Activated B cell treated with CpG ODN at 0.5 μM for 24 hours (primary cell): ENCODE data around the gene FOXP1. TPM values are rescaled to one million over a fixed set of nuclear protein-coding genes. Genes with fewer than 3 reads are reported as not detected.

Experiments used
- ATAC-seq: fragments of 200-7000 bp; cut with Tn5 transposase; one replicate; pipeline ENCODE4 v1.10.0; 2021; ENCODE audit warnings: low read depth, mild to moderate bottlenecking, moderate library complexity
- CTCF ChIA-PET: fragments of 350-600 bp; sonication (Branson Sonifier 250); formaldehyde crosslinking; loops from one replicate; lab custom pipeline; 2021; ENCODE audit warnings: antibody characterized with exemption; lab: Charles Lee
- POLR2A ChIA-PET: fragments of 350-600 bp; sonication (Branson Sonifier 250); formaldehyde crosslinking; loops from one replicate; lab custom pipeline; 2021; ENCODE audit warnings: antibody characterized with exemption; lab: Charles Lee
- DNase-seq: peaks from one replicate; pipeline ENCODE4 v3.0.0; 2022
- H3K27ac Mint-ChIP-seq: one replicate; pipeline ENCODE4 v1.8.0; 2020; ENCODE audit warnings: mixed read lengths
- H3K27me3 Mint-ChIP-seq: one replicate; pipeline ENCODE4 v1.8.0; 2021; ENCODE audit warnings: mixed read lengths
- H3K36me3 Mint-ChIP-seq: one replicate; pipeline ENCODE4 v1.8.0; 2021; ENCODE audit warnings: low read depth, mixed read lengths
- H3K4me1 Mint-ChIP-seq: one replicate; pipeline ENCODE4 v1.8.0; 2021; ENCODE audit warnings: mixed read lengths
- H3K4me3 Mint-ChIP-seq: one replicate; pipeline ENCODE4 v1.8.0; 2020; ENCODE audit warnings: mild to moderate bottlenecking, mixed read lengths
- H3K9me3 Mint-ChIP-seq: one replicate; pipeline ENCODE4 v1.8.0; 2020; ENCODE audit warnings: mixed read lengths
- CTCF ChIP-seq: fragments of 200-600 bp; IDR thresholded peaks from one replicate; pipeline ENCODE4 v1.8.0; 2022; ENCODE audit warnings: antibody characterized with exemption, mild to moderate bottlenecking
- intact Hi-C: fragments of 100-400 bp; cut with micrococcal nuclease; formaldehyde crosslinking; loops from one replicate; pipeline ENCODE4 v1.15.1; 2024
- total RNA-seq: library from RNA; stranded (reverse); gene quantifications from 2 replicates; pipeline ENCODE4 v1.2.3, GENCODE V29; 2022

Gene FOXP1
- total RNA-seq, 1 donor from 2014 or later: 563 TPM

GRCh38 chr3:71542521-71543370, 40.8 kb downstream of the FOXP1 start:
- ATAC-seq (peak; percentile 77), DNase-seq (no peak)
- no peak for TF ChIP-seq CTCF
- H3K4me1 Mint-ChIP-seq: peaks cover 38% of the 10 kb centered on the region
- H3K9me3 Mint-ChIP-seq: no peaks in the 10 kb centered on the region
- H3K4me3 Mint-ChIP-seq: peak overlapping the region; percentile 56
- H3K36me3 Mint-ChIP-seq: peaks cover 6% of the 10 kb centered on the region
- H3K27ac Mint-ChIP-seq: peak overlapping the region; percentile 68
- intact Hi-C loops: loop anchor here (1.0 to 2.0 kb wide), 3 partner anchors 9 to 40 kb away; partner anchors contain the start of gene FOXP1
- ChIA-PET CTCF (no interaction called here), POLR2A (interaction anchor here (1.1 to 1.9 kb wide), 7 partner anchors 17 to 455 kb away, joined by 3 to 21 read pairs (median 3); partner anchors contain the start of gene FOXP1)
- no peaks in the 10 kb centered on the region for H3K27me3 Mint-ChIP-seq

GRCh38 chr3:71541313-71541712, 42.2 kb downstream of the FOXP1 start:
- no peak for ATAC-seq
- POLR2A ChIA-PET: interaction anchor here (0.7 to 1.1 kb wide), 2 partner anchors 43 to 769 kb away, joined by 3 read pairs; no protein-coding TSS in a partner anchor

GRCh38 chr3:71537211-71537611, 46.3 kb downstream of the FOXP1 start:
- H3K9me3 Mint-ChIP-seq: no peaks in the 10 kb centered on the region
- no peak for TF ChIP-seq CTCF
- no peaks in the 10 kb centered on the region for H3K27me3 Mint-ChIP-seq
- no peak for ATAC-seq
- intact Hi-C loops: no loop called here
- H3K36me3 Mint-ChIP-seq: no peaks in the 10 kb centered on the region
- ChIA-PET CTCF (no interaction called here), POLR2A (no interaction called here)
- no peak for DNase-seq
- H3K27ac Mint-ChIP-seq: no peak overlapping the region
- H3K4me3 Mint-ChIP-seq: no peak overlapping the region
- H3K4me1 Mint-ChIP-seq: peaks cover 19% of the 10 kb centered on the region

More at GRCh38 chr3:71541313-71541712, 42.2 kb downstream of the FOXP1 start:
- peaks cover 3% of the 10 kb centered on the region for H3K36me3 Mint-ChIP-seq
- H3K27ac Mint-ChIP-seq: no peak overlapping the region
- DNase-seq: no peak
- intact Hi-C loops: no loop called here
- CTCF ChIA-PET: no interaction called here
- no peaks in the 10 kb centered on the region for H3K27me3 Mint-ChIP-seq
- no peak for TF ChIP-seq CTCF
- no peaks in the 10 kb centered on the region for H3K9me3 Mint-ChIP-seq
- H3K4me1 Mint-ChIP-seq: peaks cover 32% of the 10 kb centered on the region
- H3K4me3 Mint-ChIP-seq: no peak overlapping the region

GRCh38 chr3:71536376-71536965, 47.1 kb downstream of the FOXP1 start:
- H3K4me1 Mint-ChIP-seq: peaks cover 17% of the 10 kb centered on the region
- ChIA-PET POLR2A (no interaction called here), CTCF (no interaction called here)
- no peaks in the 10 kb centered on the region for H3K9me3 Mint-ChIP-seq
- no peak for ATAC-seq
- no peak for DNase-seq
- intact Hi-C loops: no loop called here
- no peak overlapping the region for H3K4me3 Mint-ChIP-seq
- no peak for TF ChIP-seq CTCF
- H3K27ac Mint-ChIP-seq: no peak overlapping the region
- H3K27me3 Mint-ChIP-seq: no peaks in the 10 kb centered on the region
- H3K36me3 Mint-ChIP-seq: peaks cover 4% of the 10 kb centered on the region

- Mint-ChIP-seq H3K36me3 (peaks cover 4% of the 10 kb centered on the region), H3K27me3 (no peaks in the 10 kb centered on the region), H3K27ac (no peak overlapping the region), H3K4me3 (no peak overlapping the region), H3K4me1 (peaks cover 28% of the 10 kb centered on the region), H3K9me3 (no peaks in the 10 kb centered on the region)
- DNase-seq (no peak), ATAC-seq (no peak)
- ChIA-PET POLR2A (no interaction called here), CTCF (no interaction called here)
- intact Hi-C loops: no loop called here
- no peak for TF ChIP-seq CTCF
Measured at GRCh38 chr3:71533588-71533987, 49.9 kb downstream of the FOXP1 start.
